ENCODE data around the gene NINL. TPM values are rescaled to one million over a fixed set of nuclear protein-coding genes. Genes with fewer than 3 reads are reported as not detected.
A peak's percentile ranks its signal among the peaks of the same experiment; 100 is the strongest.

Gene NINL
- total RNA-seq, 1 experiment from 2014 or later = 7.2 TPM

DNA sequence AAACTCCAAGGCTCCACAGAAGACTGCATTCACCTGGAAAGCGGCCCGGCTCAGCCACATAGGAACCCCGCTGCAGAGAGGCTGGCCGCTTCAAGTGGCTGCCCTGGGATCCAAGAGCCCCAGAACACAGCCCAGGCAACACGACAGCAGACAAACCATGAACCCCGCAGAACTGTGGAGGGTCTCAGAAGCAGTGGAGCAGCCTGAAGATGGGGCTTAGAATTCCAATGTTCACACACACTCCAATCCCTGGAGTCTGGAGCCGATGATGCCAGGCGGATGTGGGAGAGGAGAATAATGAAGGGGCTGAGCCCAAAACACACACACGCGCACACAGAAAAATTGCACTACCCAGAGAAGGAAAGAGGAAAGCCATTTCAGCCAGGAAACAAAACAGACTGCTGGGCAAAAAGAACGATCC, 52.4 kb downstream of the NINL start:
- DNase-seq (ENCODE audit: low read depth, low spot score) = no peak
- intact Hi-C loops (cut with micrococcal nuclease) = no loop called here
- CTCF ChIA-PET = no interaction called here

More for the DNA sequence above, 52.4 kb downstream of the NINL start:
- RAD21 ChIA-PET (ENCODE audit: low non-redundant PET in 1 of 2, low total read pairs in 2 of 2, uncharacterized antibody in 2 of 2, unreplicated experiment in 2 of 2) = no interaction called here
- Histone ChIP-seq H3K27me3 (ENCODE audit: insufficient read depth, low read length) (no peaks in the 10 kb centered on the region), H3K4me1 (ENCODE audit: control insufficient read depth in 1 of 2, insufficient read depth in 2 of 2, low read length in 2 of 2) (peaks cover 0 to 12% of the 10 kb centered on the region in 2 experiments; a peak in 2 of 4 replicates), H3K4me2 (ENCODE audit: low read length) (0 out of 2 replicates have a peak overlapping the region, but pooled peaks have one; percentile 52), H3K36me3 (ENCODE audit: control insufficient read depth in 1 of 2, insufficient read depth in 2 of 2, low read length in 2 of 2) (no peaks in the 10 kb centered on the region), H3K79me2 (ENCODE audit: insufficient read depth, low read length) (no peaks in the 10 kb centered on the region), H4K20me1 (ENCODE audit: insufficient read depth) (no peaks in the 10 kb centered on the region), H3K9ac (ENCODE audit: low read length) (no peak overlapping the region), H3K9me2 (ENCODE audit: insufficient read depth) (no peaks in the 10 kb centered on the region), H3K9me3 (ENCODE audit: control insufficient read depth in 1 of 2, insufficient read depth in 1 of 2, low read depth in 1 of 2, low read length in 2 of 2) (no peaks in the 10 kb centered on the region), H3K27ac (ENCODE audit: low read depth, low read length) (no peak overlapping the region), H3K4me3 (replicated peaks in 1 of 2; ENCODE audit: low read depth in 1 of 2, low read length in 2 of 2) (no peak overlapping the region), H2AFZ (ENCODE audit: low read depth, low read length, poor library complexity, severe bottlenecking) (no peak overlapping the region)
- no peak for ATAC-seq
- POLR2A ChIA-PET = no interaction called here
- BruUV-seq (replicated peaks) = no TSS peak
- TF ChIP-seq SIN3A (IDR thresholded peaks at IDR 0.05; ENCODE audit: low read depth) = no peak
- TF ChIP-seq, protein P1, sequence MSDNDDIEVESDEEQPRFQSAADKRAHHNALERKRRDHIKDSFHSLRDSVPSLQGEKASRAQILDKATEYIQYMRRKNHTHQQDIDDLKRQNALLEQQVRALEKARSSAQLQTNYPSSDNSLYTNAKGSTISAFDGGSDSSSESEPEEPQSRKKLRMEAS (IDR thresholded peaks at IDR 0.05) = no peak
- TF ChIP-seq, protein P2, sequence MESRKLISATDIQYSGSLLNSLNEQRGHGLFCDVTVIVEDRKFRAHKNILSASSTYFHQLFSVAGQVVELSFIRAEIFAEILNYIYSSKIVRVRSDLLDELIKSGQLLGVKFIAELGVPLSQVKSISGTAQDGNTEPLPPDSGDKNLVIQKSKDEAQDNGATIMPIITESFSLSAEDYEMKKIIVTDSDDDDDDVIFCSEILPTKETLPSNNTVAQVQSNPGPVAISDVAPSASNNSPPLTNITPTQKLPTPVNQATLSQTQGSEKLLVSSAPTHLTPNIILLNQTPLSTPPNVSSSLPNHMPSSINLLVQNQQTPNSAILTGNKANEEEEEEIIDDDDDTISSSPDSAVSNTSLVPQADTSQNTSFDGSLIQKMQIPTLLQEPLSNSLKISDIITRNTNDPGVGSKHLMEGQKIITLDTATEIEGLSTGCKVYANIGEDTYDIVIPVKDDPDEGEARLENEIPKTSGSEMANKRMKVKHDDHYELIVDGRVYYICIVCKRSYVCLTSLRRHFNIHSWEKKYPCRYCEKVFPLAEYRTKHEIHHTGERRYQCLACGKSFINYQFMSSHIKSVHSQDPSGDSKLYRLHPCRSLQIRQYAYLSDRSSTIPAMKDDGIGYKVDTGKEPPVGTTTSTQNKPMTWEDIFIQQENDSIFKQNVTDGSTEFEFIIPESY (IDR thresholded peaks at IDR 0.05; ENCODE audit: extremely low read depth, insufficient replicate concordance, low read length) = no peak
- TF ChIP-seq EZH2 (IDR thresholded peaks at IDR 0.05) = no peak
- TF ChIP-seq, protein P3, sequence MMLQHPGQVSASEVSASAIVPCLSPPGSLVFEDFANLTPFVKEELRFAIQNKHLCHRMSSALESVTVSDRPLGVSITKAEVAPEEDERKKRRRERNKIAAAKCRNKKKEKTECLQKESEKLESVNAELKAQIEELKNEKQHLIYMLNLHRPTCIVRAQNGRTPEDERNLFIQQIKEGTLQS (IDR thresholded peaks at IDR 0.05) = no peak
- no peak for TF ChIP-seq RAD21 (IDR thresholded peaks at IDR 0.05; ENCODE audit: low read depth)
- TF ChIP-seq JUND (IDR thresholded peaks at IDR 0.05) = no peak
- no peak for TF ChIP-seq TCF7L2 (IDR thresholded peaks at IDR 0.05; ENCODE audit: borderline replicate concordance, extremely low read depth, insufficient read depth, insufficient read length)
- TF ChIP-seq ZFX (IDR thresholded peaks at IDR 0.05) = no peak
- TF ChIP-seq YY1 (IDR thresholded peaks at IDR 0.05; ENCODE audit: extremely low read depth, insufficient replicate concordance, low read depth, low read length) = no peak
- TF ChIP-seq, protein P4, sequence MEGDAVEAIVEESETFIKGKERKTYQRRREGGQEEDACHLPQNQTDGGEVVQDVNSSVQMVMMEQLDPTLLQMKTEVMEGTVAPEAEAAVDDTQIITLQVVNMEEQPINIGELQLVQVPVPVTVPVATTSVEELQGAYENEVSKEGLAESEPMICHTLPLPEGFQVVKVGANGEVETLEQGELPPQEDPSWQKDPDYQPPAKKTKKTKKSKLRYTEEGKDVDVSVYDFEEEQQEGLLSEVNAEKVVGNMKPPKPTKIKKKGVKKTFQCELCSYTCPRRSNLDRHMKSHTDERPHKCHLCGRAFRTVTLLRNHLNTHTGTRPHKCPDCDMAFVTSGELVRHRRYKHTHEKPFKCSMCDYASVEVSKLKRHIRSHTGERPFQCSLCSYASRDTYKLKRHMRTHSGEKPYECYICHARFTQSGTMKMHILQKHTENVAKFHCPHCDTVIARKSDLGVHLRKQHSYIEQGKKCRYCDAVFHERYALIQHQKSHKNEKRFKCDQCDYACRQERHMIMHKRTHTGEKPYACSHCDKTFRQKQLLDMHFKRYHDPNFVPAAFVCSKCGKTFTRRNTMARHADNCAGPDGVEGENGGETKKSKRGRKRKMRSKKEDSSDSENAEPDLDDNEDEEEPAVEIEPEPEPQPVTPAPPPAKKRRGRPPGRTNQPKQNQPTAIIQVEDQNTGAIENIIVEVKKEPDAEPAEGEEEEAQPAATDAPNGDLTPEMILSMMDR (IDR thresholded peaks at IDR 0.05 in 2 of 3, conservative IDR thresholded peaks at IDR 0.05 in 1 of 3; ENCODE audit: borderline replicate concordance in 1 of 3, insufficient read depth in 1 of 3, low read depth in 2 of 3, low read length in 2 of 3) = no peak
- TF ChIP-seq, protein P5, sequence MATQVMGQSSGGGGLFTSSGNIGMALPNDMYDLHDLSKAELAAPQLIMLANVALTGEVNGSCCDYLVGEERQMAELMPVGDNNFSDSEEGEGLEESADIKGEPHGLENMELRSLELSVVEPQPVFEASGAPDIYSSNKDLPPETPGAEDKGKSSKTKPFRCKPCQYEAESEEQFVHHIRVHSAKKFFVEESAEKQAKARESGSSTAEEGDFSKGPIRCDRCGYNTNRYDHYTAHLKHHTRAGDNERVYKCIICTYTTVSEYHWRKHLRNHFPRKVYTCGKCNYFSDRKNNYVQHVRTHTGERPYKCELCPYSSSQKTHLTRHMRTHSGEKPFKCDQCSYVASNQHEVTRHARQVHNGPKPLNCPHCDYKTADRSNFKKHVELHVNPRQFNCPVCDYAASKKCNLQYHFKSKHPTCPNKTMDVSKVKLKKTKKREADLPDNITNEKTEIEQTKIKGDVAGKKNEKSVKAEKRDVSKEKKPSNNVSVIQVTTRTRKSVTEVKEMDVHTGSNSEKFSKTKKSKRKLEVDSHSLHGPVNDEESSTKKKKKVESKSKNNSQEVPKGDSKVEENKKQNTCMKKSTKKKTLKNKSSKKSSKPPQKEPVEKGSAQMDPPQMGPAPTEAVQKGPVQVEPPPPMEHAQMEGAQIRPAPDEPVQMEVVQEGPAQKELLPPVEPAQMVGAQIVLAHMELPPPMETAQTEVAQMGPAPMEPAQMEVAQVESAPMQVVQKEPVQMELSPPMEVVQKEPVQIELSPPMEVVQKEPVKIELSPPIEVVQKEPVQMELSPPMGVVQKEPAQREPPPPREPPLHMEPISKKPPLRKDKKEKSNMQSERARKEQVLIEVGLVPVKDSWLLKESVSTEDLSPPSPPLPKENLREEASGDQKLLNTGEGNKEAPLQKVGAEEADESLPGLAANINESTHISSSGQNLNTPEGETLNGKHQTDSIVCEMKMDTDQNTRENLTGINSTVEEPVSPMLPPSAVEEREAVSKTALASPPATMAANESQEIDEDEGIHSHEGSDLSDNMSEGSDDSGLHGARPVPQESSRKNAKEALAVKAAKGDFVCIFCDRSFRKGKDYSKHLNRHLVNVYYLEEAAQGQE (IDR thresholded peaks at IDR 0.05; ENCODE audit: low read depth) = no peak
- TF ChIP-seq ELF1 (IDR thresholded peaks at IDR 0.05; ENCODE audit: borderline replicate concordance, low read depth) = no peak
- no peak for TF ChIP-seq SRF (IDR thresholded peaks at IDR 0.05; ENCODE audit: low read depth)
- TF ChIP-seq POLR2AphosphoS5 (IDR thresholded peaks at IDR 0.05; ENCODE audit: low read depth, low read length) = no peak
- no peak for TF ChIP-seq SP1 (IDR thresholded peaks at IDR 0.05; ENCODE audit: low read depth)
- TF ChIP-seq CBX3 (IDR thresholded peaks at IDR 0.05; ENCODE audit: low read depth) = no peak
